Ramos (cell line): ENCODE results near the gene ELF1.

ENCODE experiments used
- in situ Hi-C: fragments of 300-500 bp; cut with MboI; formaldehyde crosslinking; loops from one replicate; pipeline ENCODE4 v1.14.3; 2022; ENCODE audit warnings: low sequenced_read_pairs; ENCODE audit not compliant: unreplicated experiment

ELF1 gene

GRCh38 chr13:40985381-40986100 lies 33.6 kb downstream of the ELF1 start:
- in situ Hi-C loops: no loop called here

- in situ Hi-C loops: no loop called here
These were observed 34.3 kb downstream of the ELF1 start for GRCh38 chr13:40984668-40985366.

DNA sequence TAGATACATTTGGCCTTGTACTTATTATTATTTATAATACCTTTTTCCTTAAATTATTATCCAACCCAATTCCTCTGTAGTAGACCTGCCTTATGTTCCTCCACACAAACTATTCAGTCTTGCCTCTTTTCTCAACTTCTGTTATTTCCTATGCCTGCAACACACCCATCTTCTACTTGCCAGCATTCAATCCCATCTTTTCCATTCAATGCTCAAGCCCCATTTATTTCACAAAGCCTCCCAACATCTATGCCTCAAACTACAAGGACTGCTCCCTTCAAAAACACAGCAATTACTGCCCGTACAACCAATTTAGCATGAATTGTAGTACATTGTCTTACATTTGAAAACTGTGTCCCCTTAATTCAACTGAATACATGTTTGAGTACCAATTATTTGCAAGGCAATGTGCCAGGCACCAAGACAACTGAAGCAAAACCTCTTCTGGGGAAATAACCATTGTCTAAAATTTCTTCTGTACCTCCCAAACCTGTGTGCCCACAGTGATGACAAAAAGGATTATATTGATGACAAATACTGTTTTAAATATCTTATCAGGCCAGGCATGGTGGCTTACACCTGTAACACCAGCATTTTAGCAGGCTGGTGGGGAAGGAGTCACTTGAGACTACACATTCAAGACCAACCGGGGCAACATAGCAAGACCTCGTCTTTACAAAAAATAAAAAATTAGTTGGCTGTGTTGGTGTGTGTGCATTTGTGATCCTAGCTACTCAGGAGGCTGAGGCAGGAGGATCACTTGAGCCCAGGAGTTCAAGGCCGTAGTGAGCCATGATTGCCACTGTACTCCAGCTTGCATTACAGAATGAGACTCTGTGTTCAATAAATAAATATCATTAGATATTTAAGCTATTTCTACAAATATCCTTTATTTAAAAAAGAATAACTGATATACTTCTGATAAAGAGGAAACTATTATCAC lies 35.1 kb downstream of the ELF1 start:
- in situ Hi-C loops: no loop called here

DNA sequence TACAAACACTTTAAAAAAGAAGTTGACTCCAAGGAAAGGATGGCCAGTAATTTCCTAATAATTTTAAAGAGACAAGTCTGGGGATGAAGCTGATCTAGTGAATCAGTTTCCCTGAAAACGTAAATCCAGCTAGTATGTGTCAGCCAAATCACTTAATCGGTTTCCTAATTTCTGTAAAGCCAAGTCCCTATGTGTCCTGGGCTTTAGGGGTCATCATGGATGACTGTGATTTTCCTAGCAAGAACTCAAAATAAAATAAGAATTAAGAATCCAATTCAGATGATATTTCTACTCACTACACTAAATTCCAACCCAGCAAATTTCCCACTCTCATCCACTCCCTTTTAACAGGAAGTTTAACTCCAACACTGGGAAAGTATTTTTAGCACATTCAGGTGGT lies 35.9 kb downstream of the ELF1 start:
- in situ Hi-C loops: no loop called here

- in situ Hi-C loops: no loop called here
These were observed 36.3 kb downstream of the ELF1 start for GRCh38 chr13:40982772-40983171.

DNA sequence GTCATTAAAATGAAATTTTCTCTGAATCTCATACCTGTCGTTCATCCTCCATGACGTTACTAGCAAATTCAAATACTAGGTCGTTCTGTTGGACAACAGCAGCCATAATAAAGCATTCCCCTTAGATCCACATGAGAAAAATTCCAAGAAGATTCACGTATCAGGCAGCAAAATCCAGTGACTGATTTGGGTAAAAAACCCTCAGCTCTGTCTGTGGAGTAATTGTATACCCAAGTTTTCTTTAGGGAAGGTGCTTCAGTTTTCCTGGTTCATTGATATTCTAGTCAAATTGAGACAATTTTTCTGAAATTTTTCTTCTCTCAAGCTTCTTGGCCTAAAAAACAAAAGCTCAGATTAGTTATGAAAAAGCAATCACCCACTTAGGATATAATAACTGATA lies 37.2 kb downstream of the ELF1 start:
- in situ Hi-C loops: no loop called here

GRCh38 chr13:40981361-40981760 lies 37.8 kb downstream of the ELF1 start:
- in situ Hi-C loops: no loop called here

DNA sequence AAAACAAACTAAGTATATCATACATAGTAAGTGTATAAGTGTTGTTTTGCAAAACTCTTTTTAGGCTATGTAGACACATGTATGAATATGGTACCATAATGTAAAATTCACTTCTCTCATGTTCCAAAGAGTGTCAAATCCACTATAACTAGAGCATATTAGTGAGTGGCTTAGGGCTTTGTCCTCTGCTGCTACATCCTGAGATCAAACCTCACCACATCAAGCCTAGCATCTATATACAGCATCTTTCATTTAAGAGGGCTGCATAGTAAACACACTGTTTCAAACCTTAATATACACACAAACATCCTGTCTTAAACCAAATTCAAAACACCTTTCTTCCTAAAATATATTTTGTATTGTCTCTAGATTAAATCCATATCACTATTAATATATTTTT lies 38.7 kb downstream of the ELF1 start:
- in situ Hi-C loops: no loop called here

DNA sequence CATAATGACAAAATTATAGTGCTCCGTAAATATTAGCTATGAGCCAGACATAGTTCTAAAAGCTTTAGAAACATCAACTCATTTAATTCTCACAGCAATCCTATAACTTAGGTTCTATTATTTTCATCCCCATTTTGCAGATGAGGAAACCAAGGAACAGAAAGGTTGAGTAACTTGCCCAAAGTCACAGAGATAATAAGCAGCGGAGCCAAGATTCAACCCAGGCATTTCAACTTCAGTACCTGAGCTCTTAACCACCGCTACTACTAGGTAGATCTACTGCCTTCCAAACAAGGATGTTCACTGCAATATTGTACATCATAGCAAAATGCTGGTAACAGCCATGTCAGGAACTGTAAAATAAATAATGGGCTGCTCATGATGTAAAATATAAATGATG lies 39.9 kb downstream of the ELF1 start:
- in situ Hi-C loops: loop anchor here (5.0 kb wide), 1 partner anchor 38 kb away; the partner anchor contains the start of gene ELF1

DNA sequence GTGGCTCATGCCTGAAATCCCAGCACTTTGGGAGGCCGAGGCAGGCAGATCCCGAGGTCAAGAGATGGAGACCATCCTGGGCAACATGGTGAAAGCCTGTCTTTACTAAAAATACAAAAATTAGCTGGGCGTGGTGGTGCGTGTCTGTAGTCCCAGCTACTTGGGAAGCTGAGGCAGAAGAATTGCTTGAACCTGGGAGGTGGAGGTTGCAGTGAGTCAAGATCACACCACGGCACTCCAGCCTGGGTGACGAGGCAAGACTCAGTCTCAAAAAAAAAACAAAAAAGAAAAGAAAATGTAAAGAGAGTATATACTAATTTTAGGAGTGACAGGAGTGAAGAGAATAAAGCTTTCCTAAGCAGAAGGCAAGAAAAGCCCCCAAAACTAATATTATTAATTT lies 41.0 kb downstream of the ELF1 start:
- in situ Hi-C loops: loop anchor here (5.0 kb wide), 1 partner anchor 39 kb away; the partner anchor contains the start of gene ELF1

GRCh38 chr13:40975441-40975840 lies 43.7 kb downstream of the ELF1 start:
- in situ Hi-C loops: loop anchor here (5.0 kb wide), 1 partner anchor 42 kb away; the partner anchor contains the start of gene ELF1

DNA sequence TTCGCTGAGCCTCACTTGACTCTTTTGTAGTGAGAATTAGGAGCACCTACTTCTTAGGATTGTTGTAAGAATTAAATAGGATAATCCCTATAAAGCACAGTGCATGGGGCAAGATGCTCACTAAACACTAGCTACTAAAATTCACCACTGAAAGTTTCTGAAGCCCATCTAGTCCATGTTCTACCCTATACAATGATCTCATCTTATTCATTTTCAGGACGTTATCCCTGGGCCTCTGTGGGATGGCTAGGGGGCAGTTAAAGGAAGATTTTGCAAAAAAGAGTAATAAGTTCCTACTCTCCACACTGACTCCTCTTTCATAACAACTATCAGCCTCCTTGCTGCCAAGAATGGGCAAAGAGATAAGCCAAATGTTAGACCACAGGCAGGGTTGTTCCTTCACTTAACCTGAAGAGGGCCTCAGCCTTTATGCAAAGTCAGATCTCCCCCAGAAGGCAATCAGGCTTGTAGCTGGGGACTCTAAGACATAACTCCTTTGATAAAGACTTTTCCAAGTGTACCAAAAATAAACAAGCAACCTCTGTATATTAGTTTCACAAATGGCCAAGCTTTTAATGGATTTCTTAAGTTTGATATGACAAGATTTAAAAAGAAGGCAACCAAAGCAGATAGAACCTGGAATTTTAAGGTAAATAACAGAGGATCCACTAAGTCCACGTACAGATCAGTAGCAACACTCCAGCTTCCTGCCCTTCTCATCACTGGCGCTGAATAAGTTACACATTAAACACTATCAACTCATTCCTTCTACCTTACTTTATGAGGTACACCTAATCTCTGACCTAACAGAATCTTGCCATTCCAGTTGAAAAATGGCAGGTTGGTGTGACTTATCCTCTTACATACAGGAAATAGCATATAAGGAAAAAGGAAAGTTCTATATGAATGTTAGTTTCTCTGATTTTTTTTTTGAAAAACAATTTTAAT lies 44.4 kb downstream of the ELF1 start:
- in situ Hi-C loops: loop anchor here (5.0 kb wide), 1 partner anchor 43 kb away; the partner anchor contains the start of gene ELF1

- in situ Hi-C loops: no loop called here
These were observed 45.7 kb downstream of the ELF1 start for GRCh38 chr13:40973409-40973808.

DNA sequence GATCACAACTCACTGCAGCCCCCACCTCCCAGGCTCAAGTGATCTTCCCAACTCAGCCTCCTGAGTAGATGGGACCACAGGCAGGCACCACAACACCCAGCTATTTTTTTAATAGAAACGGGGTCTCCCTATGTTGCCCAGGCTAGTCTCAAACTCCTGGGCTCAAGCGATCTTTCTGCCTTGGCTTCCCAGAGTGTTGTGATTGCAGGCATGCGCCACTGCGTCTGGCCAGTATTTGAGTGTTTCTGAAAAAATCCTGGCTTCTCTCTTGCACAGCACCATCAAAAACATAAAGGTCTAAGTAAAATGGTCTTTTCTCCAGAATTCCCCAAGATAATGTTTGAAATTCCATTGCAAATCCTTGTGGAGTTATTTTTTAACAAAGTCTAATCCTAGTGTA lies 47.8 kb downstream of the ELF1 start:
- in situ Hi-C loops: no loop called here

DNA sequence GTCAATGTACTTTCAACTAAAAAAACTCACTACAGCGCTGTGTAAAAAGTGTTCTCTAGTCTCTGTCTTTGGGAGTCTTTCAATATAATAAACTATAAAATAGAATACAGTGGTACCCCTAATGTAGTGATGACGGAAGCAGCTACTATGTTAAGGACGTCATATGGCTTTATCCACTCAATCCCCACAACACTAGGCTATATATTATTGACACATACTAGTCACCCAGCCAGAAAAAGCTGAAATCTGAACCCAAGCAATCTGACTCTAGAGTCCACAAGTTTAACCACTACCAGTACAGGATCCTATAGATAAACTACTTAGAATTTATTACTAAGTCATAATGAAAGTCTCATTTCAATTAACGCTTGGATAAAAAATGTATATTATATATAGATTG lies 48.3 kb downstream of the ELF1 start:
- in situ Hi-C loops: no loop called here

DNA sequence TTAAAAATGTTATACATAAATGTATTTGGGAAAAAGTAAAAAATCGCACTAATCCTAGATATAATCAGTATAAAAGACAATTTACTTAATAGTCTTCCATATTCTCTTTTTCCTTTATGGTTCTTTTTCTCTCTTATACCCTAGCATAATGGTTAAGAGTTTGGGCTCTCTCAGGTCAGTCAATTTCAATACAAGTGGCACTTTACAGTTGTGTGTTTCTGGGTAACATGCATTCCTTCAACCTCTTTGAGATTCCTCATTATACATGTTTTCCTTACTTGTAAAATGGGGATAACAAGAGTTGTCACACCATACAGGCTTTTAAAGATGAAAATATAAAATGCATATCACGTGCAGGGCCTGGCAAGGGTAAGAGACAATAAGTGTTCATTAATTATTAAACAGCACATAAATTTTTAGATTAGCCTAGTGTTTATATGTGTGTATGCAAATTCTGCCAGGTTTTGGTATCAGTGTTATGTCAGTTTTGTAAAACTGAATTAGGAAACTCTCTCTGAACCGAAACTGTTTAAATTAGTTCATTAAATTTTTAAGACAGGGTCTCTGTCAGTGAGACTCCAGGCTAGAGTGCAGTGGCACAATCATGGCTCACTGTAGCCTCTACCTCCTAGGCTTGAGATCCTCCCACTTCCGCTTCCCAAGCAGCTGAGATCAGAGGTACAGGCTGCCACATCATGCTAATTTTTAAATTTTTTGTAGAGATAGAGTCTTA lies 49.8 kb downstream of the ELF1 start:
- in situ Hi-C loops: no loop called here

DNA sequence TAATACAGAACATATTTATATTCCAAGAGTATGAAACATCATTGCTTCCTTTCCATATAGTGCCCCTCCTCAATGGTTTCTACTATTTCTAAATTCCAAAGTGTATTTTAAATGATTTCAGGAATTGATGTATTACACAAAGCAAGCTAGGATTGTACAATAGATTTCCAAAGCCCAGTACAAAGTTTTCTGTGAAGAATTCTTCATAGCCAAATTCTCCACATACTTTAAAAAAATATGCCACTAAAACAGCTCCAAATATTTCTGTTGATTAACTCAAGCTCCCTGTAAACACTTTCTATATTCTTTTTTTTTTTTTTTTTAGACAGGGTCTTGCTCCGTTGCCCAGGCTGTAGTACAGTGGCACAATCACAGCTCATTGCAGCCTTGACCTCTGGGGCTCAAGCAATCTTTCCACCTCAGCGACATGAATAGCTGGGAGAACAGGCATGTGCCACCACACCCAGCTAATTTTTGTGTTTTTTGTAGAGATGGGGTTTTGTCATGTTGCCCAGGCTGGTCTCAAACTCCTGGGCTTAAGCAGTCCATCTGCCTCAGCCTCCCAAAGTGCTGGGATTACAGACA lies 50.6 kb downstream of the ELF1 start:
- in situ Hi-C loops: no loop called here

GRCh38 chr13:40966298-40966697 lies 52.8 kb downstream of the ELF1 start:
- in situ Hi-C loops: no loop called here

DNA sequence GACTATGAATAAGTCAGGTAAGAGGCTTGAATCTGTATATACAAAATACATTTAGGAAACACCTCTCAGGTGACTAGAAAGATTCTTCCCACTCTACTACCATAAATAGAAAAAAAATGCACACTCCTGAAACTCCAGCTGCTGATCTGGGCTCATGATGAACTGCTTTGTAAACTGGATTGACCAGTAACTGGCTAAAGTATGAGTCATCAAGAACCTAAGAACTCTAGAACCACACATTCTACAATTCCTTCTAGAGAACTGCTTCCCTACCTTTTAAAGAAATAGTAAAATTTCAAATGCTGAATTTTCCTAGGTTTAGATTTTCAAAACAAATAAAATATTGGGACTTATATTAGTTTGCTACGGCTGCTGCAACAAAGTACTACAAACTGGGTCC lies 55.2 kb downstream of the ELF1 start:
- in situ Hi-C loops: no loop called here
